IMR-90 (cell line): ENCODE measurements around the gene FBLN7. TPM values are rescaled to one million over a fixed set of nuclear protein-coding genes. Genes with fewer than 3 reads are reported as not detected.

Experiments
- ATAC-seq: fragments of 200-7000 bp; cut with Tn5 transposase; 2 replicates; pipeline ENCODE4 v1.9.1; 2020; ENCODE audit warnings: low read depth, mild to moderate bottlenecking, moderate library complexity
- BruUV-seq: library from RNA; stranded (reverse); fragments of 400-500 nt; replicated peaks from 2 replicates; lab custom pipeline; 2021; lab: Mats Ljungman, UMichigan
- CTCF ChIA-PET: fragments of 300-600 bp; formaldehyde crosslinking; extraction: SDS; loops from one replicate; lab custom pipeline; 2021; ENCODE audit warnings: antibody characterized with exemption; lab: Yijun Ruan, JAX
- POLR2A ChIA-PET: fragments of 300-600 bp; sonication (Branson Sonifier 250); formaldehyde crosslinking; loops from one replicate; lab custom pipeline; 2022; ENCODE audit warnings: antibody characterized with exemption; ENCODE audit not compliant: unreplicated experiment; lab: Charles Lee
- DNase-seq: peaks from one replicate; pipeline ENCODE4 v3.0.0; 2013
- H2AFZ ChIP-seq: replicated peaks from 2 replicates; pipeline ENCODE3; 2013; ENCODE audit warnings: low read length, mild to moderate bottlenecking; ENCODE audit not compliant: poor library complexity
- H2AK5ac ChIP-seq: 2 replicates; pipeline ENCODE4 v1.6.1; 2013; ENCODE audit warnings: low read depth, low read length, inconsistent platforms
- H2AK9ac ChIP-seq: replicated peaks from 2 replicates; pipeline ENCODE3; 2013; ENCODE audit warnings: mild to moderate bottlenecking, low read depth, low read length, moderate library complexity; ENCODE audit not compliant: poor library complexity
- H2BK120ac ChIP-seq: 2 replicates; pipeline ENCODE4 v1.6.1; 2013; ENCODE audit warnings: low read depth, low read length, inconsistent platforms
- H2BK15ac ChIP-seq: 3 replicates; pipeline ENCODE4 v1.6.1; 2013; ENCODE audit warnings: low read depth, low read length, inconsistent platforms
- H2BK20ac ChIP-seq: 2 replicates; pipeline ENCODE4 v1.6.1; 2013; ENCODE audit warnings: low read depth, mild to moderate bottlenecking, inconsistent platforms, low read length, moderate library complexity
- H2BK5ac ChIP-seq: 2 replicates; pipeline ENCODE4 v1.6.1; 2013; ENCODE audit warnings: mild to moderate bottlenecking, low read depth, low read length, inconsistent platforms; ENCODE audit not compliant: poor library complexity, severe bottlenecking
- H3K14ac ChIP-seq: replicated peaks from 2 replicates; pipeline ENCODE4 v1.6.1; 2013; ENCODE audit warnings: low read depth, low read length, inconsistent platforms
- H3K18ac ChIP-seq: 2 replicates; pipeline ENCODE4 v1.6.1; 2013; ENCODE audit warnings: low read depth, low read length, control low read depth
- H3K23ac ChIP-seq: 2 replicates; pipeline ENCODE4 v1.6.1; 2013; ENCODE audit warnings: low read depth, low read length, inconsistent platforms
- H3K27ac ChIP-seq: 2 replicates; pipeline ENCODE4 v1.5.1; 2013; ENCODE audit warnings: mild to moderate bottlenecking, control low read depth, low read length; ENCODE audit not compliant: insufficient read depth
- H3K27me3 ChIP-seq: 2 replicates; pipeline ENCODE4 v1.6.1; 2013; ENCODE audit warnings: low read length; ENCODE audit not compliant: control insufficient read depth, insufficient read depth
- H3K36me3 ChIP-seq: 2 replicates; pipeline ENCODE4 v1.6.1; 2013; ENCODE audit warnings: low read length, mixed read lengths; ENCODE audit not compliant: control insufficient read depth, insufficient read depth
- H3K4ac ChIP-seq: 2 replicates; pipeline ENCODE4 v1.6.1; 2013; ENCODE audit warnings: low read depth, low read length, inconsistent platforms
- H3K4me1 ChIP-seq: 2 replicates; pipeline ENCODE4 v1.6.1; 2013; ENCODE audit warnings: low read length, mixed read lengths; ENCODE audit not compliant: control insufficient read depth, insufficient read depth
- H3K4me2 ChIP-seq: 2 replicates; pipeline ENCODE4 v1.6.1; 2013; ENCODE audit warnings: low read depth, mild to moderate bottlenecking, control low read depth, low read length, moderate library complexity
- H3K4me3 ChIP-seq: 2 replicates; pipeline ENCODE4 v1.5.1; 2013; ENCODE audit warnings: low read depth, mild to moderate bottlenecking, control low read depth, low read length, moderate library complexity; ENCODE audit not compliant: insufficient read depth
- H3K56ac ChIP-seq: 2 replicates; pipeline ENCODE4 v1.6.1; 2013; ENCODE audit warnings: low read length, inconsistent platforms; ENCODE audit not compliant: insufficient read depth; ENCODE audit errors: extremely low read depth
- H3K79me1 ChIP-seq, 2 experiments: 2 replicates each; pipeline ENCODE4 v1.6.1; 2013; ENCODE audit warnings: low read length in 2 of 2, inconsistent platforms in 1 of 2, low read depth in 1 of 2
- H3K9ac ChIP-seq: 2 replicates; pipeline ENCODE4 v1.6.1; 2013; ENCODE audit warnings: low read depth, low read length, control low read depth
- H3K9me1 ChIP-seq: 2 replicates; pipeline ENCODE4 v1.6.1; 2013; ENCODE audit warnings: low read length, inconsistent platforms; ENCODE audit not compliant: insufficient read depth
- H3K9me3 ChIP-seq: 2 replicates; pipeline ENCODE4 v1.6.1; 2013; ENCODE audit warnings: low read length; ENCODE audit not compliant: control insufficient read depth, insufficient read depth
- H4K20me1 ChIP-seq: 2 replicates; pipeline ENCODE4 v1.6.1; 2013; ENCODE audit warnings: low read length, inconsistent platforms; ENCODE audit not compliant: insufficient read depth
- H4K5ac ChIP-seq: 2 replicates; pipeline ENCODE4 v1.6.1; 2013; ENCODE audit warnings: mild to moderate bottlenecking, low read depth, low read length, control low read depth
- H4K8ac ChIP-seq, 2 experiments: 2 replicates each; pipeline ENCODE4 v1.6.1; 2013; ENCODE audit warnings: low read depth in 2 of 2, low read length in 2 of 2, control low read depth in 1 of 2, inconsistent platforms in 1 of 2
- H4K91ac ChIP-seq: 2 replicates; pipeline ENCODE4 v1.6.1; 2013; ENCODE audit warnings: low read depth, low read length, inconsistent platforms; ENCODE audit not compliant: insufficient read depth
- FOS ChIP-seq: fragments of 150-350 bp; IDR thresholded peaks from 2 replicates; pipeline ENCODE4 v1.6.1; 2016; ENCODE audit warnings: low read depth, low read length
- NFE2L2 ChIP-seq: fragments of 150-350 bp; IDR thresholded peaks from 2 replicates; pipeline ENCODE4 v1.6.1; 2016; ENCODE audit warnings: low read depth, mild to moderate bottlenecking, low read length
- RFX5 ChIP-seq: IDR thresholded peaks from 2 replicates; pipeline ENCODE4 v1.8.0; 2012; ENCODE audit warnings: low read depth, mild to moderate bottlenecking, low read length, moderate library complexity
- SMC3 ChIP-seq: fragments of 150-350 bp; IDR thresholded peaks from 2 replicates; pipeline ENCODE4 v1.6.1; 2016; ENCODE audit warnings: low read depth, mild to moderate bottlenecking, antibody characterized with exemption, low read length, moderate library complexity
- USF2 ChIP-seq: fragments of 150-350 bp; IDR thresholded peaks from 2 replicates; pipeline ENCODE4 v1.6.1; 2017; ENCODE audit warnings: mild to moderate bottlenecking, antibody characterized with exemption, low read length, low read depth
- WGBS, 2 experiments: methylation state at CpG; one replicate each; pipeline versions ENCODE4 v1.1.5 to v1.1.7; 2013; ENCODE audit warnings: missing lambda C conversion rate in 2 of 2; ENCODE audit not compliant: insufficient read length in 1 of 2; ENCODE audit errors: extremely low coverage in 2 of 2; 5-methylcytosine and 5-hydroxymethylcytosine counted together
- dilution Hi-C: fragments of 300-500 bp; cut with HindIII; formaldehyde crosslinking; loops from one replicate; pipeline ENCODE4 v1.14.3; 2018; ENCODE audit warnings: low sequenced_read_pairs; ENCODE audit not compliant: unreplicated experiment
- in situ Hi-C: fragments of 300-500 bp; cut with MboI; formaldehyde crosslinking; loops from 3 replicates; pipeline ENCODE4 v1.14.3; 2019; ENCODE audit warnings: low sequenced_read_pairs, inconsistent platforms, mixed read lengths
- intact Hi-C: fragments of 100-400 bp; cut with micrococcal nuclease; formaldehyde crosslinking; loops from 2 replicates; pipeline ENCODE4 v1.10.0; 2022
- polyA plus RNA-seq, 3 experiments: library from polyadenylated mRNA; depleted of rRNA; stranded (reverse); fragments of >200 nt; gene quantifications; 2 replicates each; pipeline ENCODE4 v1.2.3, GENCODE V29; 2012; ENCODE audit warnings: low replicate concordance in 1 of 3
- total RNA-seq: library from RNA; depleted of rRNA; stranded (reverse); fragments of >200 nt; gene quantifications from 2 replicates; pipeline ENCODE4 v1.2.3, GENCODE V29; 2012

FBLN7 gene
- total and polyA plus RNA-seq, 2 of the 4 experiments (the other 2 are of a cell fraction), result 0.18 to 1.2 TPM

- Histone ChIP-seq H3K14ac (no peak overlapping the region), H3K4me3 (no peak overlapping the region), H3K9me1 (peaks cover 4% of the 10 kb centered on the region; the same call in 1 of the 2 replicates), H3K23ac (no peak overlapping the region), H3K4ac (no peak overlapping the region), H3K4me2 (no peak overlapping the region), H3K36me3 (no peaks in the 10 kb centered on the region), H2AK5ac (no peak overlapping the region), H3K4me1 (no peaks in the 10 kb centered on the region), H3K18ac (no peak overlapping the region), H2BK120ac (no peak overlapping the region), H2AFZ (no peak overlapping the region), H3K27ac (no peak overlapping the region), H3K9ac (no peak overlapping the region), H4K8ac (no peak overlapping the region), H3K9me3 (no peaks in the 10 kb centered on the region), H2BK15ac (no peak overlapping the region), H3K79me1 (no peaks in the 10 kb centered on the region; a peak in 1 of 4 replicates), H3K56ac (no peak overlapping the region), H2AK9ac (no peak overlapping the region), H4K91ac (no peak overlapping the region), H4K5ac (no peak overlapping the region), H2BK5ac (no peak overlapping the region), H2BK20ac (no peak overlapping the region), H3K27me3 (no peaks in the 10 kb centered on the region), H4K20me1 (no peaks in the 10 kb centered on the region)
- BruUV-seq, result no TSS peak
- in situ Hi-C loops, result no loop called here
- ChIA-PET POLR2A (no interaction called here), CTCF (no interaction called here)
- TF ChIP-seq SMC3 (no peak), RFX5 (no peak), USF2 (no peak), FOS (no peak), NFE2L2 (no peak)
- no CpG with 5 or more reads among the region's 4 CpGs for WGBS, 2 experiments
- ATAC-seq (no peak), DNase-seq (no peak)
- intact Hi-C loops, result no loop called here
- dilution Hi-C loops, result no loop called here
These were observed 27.1 kb downstream of the FBLN7 start for GRCh38 chr2:112165296-112165695.
